Activated CD8-positive, alpha-beta memory T cell treated with anti-CD3 and anti-CD28 coated beads, Interleukin-2, amount 50 U/mL, for 48 hours (primary cell): Measurements from ENCODE around the gene VOPP1.

Experiments
- DNase-seq: peaks from one replicate; pipeline ENCODE4 v3.0.0-alpha.2; 2020

The VOPP1 gene

DNA sequence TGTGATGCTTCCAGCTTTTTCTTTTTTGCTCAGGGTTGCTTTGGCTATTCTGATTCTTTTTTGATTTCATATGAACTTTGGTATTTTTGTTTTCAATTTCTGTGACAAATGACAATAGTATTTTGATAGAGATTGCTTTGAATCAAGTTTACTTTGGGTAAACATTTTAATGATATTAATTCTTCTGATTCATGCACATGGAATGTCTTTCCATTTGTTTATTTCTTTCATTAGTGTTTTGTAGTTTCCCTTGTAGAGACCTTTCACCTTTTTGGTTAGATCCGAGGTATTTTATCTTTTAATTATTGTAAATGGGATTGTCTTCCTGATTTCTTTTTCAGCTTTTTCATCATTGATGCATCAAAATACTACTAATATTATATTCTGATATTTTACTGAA, 114.0 kb downstream of the VOPP1 start:
- no peak for DNase-seq

DNA sequence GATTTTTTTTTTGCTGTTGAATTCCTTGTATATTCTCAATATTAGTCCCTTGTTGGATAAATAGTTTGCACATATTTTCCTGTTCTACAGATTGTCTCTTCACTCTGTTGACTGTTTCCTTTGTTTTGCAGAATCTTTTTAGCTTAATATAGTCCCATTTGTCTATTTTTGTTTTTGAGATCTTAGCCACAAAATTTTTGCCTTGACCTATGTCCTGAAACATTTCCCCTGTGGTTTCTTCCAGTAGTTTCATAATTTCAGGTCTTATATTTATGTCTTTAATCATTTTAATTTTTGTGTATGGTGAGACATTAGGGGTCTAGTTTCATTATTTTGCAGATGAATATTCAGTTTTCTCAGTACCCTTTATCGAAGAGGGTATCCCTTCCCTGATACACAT, 114.5 kb downstream of the VOPP1 start:
- DNase-seq: no peak

DNA sequence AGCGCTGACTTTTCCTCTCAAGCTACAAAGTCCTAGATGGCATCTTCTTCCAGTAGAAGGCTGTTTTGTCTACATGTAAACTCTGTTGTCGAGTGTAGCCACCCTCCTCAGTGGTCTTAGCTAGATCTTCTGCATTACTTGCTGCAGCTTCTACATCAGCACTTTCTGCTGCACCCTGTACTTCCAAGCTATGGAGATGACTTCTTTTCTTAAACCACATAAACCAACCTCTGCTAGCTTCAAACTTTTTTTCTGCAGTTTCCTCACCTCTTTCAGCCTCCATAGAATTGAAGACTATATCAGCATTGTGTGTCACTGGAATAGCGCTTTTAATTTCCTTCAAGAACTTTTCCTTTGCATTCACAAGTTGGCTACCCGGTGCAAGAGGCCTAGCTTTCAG, 119.3 kb downstream of the VOPP1 start:
- DNase-seq: no peak

DNA sequence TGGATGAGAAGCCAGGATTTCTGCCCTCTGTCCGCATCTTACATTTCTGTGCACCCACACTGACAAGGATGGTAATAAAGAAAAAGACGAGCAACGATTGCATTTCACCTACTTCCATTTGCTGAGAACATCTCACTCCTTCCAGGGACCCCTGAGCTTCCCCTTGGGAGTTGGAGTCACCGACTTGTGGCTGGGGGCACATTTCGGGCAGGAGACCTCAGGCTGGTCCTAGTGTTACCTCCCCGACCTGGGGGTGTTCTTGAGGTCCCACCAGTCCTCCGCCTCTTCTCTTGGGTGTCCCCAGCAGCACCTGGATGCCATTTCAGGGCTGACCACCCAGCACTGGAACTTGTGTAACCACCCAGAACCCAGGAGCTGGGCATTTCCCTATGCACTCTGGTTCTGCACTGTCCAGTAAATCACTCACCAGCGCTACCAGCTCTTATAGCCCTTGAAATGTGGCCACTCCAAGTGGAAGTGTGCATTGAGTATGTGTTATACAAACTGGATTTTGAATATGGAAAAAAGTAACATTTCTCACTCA, 122.2 kb downstream of the VOPP1 start:
- DNase-seq: no peak

DNA sequence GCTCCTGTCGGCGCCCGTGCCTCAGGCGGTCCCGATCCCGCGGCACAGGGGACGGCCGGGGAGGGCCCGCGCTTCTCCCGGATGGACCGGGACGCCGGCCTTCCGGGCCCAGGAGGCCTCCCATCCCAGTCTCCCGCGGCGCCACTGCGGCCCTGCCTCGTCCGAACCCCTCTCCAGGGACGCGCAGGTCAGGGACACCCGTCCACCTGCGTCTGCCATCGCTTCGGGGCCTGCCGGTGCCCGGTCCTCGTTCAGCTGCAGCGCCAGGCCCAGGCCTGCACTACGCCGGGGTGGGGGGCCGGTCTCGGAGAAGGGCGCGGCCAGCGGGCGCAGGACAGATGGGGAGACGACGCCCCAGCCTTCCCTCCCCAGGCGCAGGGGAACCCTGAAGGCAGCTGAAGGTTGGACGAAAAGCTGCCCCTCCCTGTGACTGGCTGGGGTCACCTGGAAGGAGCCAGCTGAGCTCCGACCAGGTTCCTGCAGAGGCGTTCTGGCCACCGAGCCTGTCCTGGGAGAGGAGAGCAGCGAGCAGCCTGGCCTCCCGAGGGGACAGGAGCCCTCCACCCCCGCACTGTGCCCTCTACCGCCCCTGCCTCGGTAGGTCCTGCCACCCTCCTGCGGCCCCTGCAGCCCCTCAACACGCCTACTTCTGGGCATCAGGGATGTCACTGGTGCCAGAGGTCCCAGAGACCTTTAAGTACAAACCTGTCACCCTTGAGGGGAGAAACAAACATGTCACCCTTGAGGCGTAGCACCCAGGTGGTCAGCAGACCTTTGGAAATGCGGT, 122.9 kb downstream of the VOPP1 start:
- DNase-seq: no peak

DNA sequence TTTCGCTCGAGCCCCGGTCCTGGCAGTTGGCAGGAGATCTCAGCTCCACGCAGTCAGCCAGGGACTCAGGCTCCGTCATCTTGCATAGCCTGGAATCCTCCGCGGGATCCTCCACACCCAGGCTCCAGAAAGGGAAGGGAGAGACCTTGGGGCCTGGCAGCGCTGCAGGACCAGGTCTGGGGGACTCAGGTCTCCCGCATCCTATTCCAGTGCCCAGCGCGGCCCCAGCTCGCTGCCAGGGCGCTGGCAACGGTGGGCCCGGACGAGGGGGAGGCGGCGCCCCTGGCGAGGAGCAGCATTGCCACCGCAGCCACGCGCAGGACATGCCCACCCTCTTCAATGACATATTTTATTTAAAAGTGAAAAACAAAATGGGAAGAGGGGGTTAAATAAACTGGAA, 123.8 kb downstream of the VOPP1 start:
- DNase-seq: no peak

DNA sequence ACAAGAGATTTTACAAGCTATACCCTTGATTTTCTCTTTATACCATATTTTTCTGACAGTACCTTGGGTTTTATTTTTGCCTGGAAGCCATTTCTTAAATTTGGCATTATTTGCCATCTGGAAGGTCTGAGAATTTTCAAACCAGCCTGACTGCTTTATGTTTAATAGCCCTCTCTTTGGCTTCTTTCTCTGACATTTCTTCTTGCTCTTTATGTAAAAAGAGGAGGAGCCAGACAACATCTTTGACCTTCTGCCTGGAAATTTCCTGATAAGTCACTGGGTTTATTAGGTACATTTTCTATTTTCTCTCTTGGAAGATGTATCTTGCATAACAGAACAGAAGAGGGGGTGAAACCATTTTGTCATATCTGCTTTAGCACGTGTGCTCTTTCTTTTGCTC, 127.5 kb downstream of the VOPP1 start:
- no peak for DNase-seq

DNA sequence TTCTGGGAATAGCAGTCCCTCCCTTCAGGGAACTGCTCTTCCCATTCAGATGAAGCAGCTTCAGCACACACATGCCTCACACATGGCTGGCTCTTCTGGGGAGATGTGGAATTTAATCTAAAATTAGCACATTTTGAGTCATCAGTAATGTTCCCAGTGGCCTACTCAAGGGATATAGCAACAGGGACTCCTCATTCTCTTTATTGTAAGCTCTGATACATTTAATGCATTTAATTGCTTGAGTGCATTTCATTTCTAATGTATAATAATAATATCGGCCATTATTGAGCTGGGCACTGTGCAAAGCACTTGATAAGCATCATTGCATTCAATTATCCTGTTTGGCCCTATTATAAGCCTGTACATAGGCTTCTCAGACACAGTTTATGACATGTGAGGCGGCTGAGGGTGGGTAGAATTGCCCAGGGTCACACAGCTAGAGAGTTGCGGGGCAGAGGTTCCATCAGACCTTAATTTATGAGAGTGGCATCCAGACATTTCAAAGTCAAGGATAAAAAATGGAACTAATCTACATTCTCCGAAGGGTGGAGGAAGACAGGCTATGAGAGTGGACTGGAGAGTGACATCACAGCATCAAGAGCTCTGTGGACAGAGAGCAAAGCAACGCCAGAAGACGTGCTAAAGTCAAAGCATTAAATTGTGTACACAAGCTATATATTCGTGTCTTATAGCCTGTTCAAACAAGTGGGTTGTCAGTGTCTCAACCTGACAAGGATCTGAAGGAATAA, 130.4 kb downstream of the VOPP1 start:
- DNase-seq: no peak

DNA sequence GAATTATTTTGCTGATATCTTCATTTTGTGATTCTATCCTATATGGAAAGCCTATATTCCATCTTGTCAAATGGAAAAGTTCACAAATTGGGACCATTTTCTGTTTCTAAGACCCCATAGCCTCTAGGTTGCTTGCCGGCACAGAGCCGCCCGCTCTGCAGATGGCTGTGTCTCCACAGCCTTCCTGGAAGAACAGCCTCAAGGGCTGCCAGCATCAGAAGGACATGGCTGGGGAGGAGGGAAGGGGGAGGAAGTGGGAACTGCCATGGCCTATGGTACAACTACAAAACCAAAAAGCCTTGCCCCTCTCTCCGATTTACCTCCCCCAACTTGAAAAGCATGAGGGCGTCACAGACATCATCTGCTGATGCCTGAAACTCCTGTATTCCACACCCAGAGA, 131.3 kb downstream of the VOPP1 start:
- no peak for DNase-seq

DNA sequence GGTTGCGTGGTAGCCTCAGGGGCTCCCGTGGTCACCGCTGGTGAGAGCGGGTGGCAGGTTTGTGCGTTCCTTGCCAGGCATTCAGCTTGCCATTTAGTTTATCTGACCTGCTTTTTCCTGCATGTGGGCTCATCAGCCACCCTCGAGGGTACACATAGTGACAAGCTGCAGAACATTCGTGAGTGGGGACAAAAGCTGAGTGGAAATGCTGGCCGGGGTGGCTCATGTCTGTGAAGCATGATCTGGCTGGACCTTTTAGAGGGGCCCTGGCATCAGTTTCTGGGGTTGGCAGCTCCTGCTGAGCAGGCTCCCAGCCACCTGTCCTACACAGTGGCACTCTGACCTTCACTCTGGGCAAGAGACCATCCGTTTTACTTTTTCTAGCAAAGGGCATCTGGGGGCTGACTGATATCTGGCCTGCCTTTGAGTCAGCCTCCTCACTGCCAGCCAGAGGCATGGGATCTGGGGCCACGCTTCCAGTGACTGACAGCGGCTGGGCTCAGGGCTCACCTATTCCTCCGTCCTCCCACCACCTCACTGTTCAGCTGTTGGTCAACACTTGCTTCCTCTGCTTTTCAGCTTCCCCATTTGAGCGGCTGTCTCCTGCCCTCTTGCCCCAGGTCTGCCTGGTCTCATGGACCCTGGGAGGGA, 132.1 kb downstream of the VOPP1 start:
- DNase-seq: no peak

DNA sequence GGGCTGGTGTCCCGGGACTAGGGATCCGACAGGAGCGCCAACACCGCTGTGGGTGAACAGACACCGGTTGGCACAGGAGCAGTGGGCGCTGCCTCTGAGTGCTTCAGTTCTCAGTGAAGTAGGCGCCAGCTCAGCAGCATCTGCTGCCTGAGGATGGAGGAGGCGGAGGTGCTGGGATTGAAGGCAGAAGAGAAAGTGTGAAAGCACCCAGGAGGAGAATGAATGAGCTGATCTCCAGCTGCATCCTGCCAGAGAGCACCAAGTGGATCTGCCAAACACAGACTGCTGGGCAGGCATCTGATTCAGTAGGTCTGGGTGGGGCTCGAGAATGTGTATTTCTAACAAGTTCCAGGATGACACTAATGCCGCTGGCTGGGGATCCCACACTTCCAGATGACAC, 132.7 kb downstream of the VOPP1 start:
- DNase-seq: no peak

DNA sequence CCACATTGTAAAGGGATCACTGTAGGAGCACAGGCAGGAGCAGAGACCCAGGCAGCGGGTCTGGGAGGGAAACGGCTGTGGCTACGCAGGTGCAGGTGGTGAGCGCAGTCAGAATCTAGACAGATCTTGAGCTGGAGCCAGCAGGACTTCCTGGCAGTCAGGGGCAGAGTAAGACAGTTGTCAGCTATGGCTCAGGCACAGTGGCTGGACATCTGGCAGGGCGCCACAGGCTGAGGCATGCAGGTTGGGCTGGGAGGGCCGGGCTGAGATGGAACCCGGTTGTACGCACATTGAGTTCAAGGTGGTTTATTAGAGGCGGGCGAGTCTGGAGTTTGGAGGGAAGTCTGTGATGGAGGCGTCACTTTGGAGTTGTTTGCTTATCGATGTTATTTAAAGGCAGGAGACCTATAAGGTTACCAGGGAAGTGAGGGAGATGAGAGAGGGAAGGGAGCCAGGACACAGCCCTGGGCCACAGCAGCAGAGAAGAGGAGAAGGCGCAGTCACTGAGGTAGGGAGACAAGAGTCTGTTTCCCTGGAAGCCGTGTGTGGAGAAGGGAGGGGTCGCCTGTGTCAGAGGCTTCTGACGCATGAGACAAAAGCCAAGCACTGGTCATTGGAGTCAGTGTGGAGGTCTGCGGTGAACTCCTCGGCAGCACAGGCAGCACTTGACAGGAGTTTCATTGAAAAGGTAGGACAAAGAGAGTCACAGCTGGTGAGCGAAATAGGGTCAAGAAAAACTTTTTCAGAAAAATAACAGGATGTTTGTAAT, 133.4 kb downstream of the VOPP1 start:
- no peak for DNase-seq

DNA sequence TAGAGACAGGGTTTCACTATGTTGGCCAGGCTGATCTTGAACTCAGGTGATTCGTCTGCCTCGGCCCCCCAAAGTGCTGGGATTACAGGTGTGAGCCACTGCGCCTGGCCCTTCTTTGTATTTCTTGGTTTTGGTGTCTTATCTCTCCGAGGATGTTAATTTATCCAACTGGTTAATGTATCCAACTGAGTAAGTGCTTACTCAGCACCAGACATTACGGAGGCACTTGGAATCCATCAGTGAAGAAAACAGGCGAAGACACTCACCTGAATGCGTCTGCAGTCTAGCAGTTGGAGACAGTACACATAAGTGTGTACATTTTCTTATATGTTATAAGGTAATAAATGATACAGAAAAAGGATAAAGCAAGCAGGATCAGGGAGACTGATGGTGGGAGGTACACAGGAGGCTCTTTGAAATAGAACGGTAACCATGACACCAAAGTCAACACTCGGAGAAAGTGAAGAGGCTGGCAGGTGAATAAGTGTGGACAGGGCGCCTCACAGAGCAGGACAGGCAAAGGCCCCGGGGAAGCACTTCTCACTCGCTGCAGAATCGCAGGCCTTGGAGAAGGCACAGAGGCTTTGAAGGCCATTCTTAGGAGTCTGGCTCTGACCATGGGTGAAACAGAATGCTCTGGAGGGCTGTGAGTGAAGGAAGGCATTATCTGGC, 134.1 kb downstream of the VOPP1 start:
- no peak for DNase-seq

DNA sequence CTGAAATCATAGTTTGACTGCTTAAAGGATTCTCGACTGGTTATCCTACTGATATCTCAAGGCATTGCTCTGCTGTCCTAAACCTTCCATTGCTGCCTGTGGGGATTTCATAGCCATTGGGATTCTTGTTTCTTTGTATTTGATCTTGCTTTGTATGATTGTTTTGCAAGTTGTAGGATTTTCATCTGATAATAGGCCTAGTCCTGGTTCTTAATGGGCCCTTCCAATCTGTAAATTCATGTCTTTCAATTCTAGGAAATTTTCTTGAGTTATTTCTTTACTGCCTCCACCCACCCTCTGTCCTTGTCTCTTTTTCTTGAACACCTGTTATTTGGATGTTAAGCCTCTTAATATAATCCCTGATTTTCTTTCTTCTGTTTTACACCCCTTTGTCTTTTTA, 134.9 kb downstream of the VOPP1 start:
- DNase-seq: no peak

DNA sequence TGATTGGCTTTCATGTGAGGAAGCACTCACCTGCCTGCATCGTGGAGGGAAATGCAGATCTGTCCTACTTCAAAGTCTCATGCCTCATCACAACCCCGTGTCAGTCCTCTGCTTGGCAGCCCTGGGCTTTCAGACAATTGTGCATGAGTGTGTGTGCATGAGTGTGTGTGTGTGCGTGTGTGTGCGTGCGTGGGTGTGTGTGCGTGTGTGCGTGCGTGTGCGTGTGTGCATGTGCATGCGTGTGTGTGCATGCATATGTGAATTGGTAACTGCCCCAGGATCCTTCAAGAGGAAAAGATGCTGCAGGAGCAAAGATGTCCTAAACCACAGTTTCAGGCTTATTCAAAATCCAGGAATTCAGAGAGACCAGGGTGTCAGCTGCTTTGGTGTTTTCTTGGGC, 135.8 kb downstream of the VOPP1 start:
- no peak for DNase-seq

DNA sequence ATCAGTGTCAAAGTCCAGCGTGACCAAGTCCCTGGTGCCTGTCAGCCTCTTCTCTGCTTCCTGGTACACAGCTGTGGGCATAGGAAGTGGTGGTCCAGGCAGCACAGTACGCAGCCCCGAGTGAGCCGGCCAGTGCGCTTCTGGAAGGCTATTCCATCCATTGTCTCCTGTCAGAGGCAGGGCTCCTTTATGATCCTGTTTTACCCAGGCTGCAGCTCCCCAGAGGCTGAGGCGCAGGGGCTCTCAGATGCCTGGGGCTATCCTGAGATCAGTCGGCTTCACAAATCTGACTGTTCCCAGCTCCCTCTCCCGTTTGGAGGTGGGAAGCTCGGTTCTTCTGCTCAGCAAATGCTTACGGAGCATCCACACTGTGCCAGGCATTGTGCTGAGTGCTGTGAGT, 136.8 kb downstream of the VOPP1 start:
- no peak for DNase-seq

DNA sequence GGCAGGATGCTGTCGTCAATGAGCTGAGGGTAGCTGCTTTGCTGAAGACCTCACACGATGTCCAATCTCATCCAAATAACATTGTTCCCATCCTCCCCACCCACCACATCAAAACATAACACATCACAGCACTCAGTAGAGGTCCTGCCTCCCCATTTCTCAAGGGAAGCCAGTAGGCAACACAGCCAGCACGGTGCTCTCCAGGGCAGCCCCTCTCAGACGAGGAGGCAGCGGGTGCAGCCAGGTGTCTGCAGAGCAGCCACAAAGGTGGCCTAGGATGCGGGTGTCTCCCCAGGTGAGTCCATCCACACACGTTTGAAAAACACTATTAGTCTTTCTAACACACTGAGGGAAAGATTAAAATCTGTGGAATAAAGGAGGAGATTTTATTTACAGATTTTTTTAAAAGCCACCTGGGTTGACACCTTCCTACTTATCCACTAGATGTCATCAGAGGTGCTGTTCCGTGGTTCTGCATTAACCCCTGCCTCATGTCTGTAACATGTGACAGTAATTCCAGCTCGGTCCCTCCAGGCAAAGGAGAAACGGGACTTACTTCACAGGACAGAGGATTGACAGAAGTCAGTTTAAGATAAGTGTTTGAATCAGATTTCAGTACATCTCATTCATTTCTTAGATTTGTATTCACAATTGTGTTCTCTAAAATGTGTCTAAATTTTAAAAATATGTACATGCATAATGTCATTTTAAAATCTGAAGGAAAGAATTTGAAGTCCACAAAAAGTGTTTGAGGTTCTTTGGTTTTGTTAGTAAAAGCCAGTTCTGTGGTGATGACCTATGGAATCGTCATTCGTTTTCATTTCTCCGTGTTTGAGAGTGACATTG, 139.1 kb downstream of the VOPP1 start:
- no peak for DNase-seq

DNA sequence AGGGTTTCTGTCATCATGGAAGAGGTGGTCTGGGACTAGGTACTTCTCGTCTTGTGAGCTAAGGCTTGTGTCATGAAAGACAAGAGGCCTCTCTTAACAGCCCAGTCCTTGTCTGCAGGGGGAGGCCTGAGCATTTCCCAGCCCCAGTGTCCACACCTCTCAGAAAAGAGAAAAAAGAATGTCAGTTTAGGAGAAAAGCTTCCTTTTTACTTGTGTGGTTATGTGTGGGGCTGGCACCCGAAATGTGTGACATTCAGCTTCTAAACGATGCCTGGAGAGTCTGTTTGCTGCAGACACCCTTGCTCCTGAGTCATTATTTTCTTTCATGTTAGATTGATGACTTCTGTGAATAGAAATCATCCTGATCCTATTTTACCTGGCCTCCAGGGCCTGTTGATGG, 139.8 kb downstream of the VOPP1 start:
- DNase-seq: no peak

DNA sequence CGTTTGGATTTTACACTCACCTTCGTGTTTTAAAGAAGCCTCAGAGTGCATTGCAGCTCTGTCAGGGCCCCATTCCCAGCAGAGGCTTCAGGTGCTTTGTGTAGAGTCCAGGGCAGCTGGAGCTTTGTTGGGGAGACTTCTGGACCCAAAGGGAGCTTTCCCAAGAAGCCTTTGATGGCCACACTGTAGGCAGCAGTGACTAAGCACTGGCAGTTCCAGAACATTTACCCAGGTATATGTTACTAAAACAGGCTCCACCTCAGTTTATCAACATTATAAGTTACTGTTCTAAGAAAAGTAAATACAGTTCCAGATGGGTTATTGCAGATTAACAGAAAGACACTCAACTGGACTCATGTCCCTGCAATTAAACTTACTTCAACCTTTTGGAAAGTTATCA, 140.4 kb downstream of the VOPP1 start:
- DNase-seq: no peak

DNA sequence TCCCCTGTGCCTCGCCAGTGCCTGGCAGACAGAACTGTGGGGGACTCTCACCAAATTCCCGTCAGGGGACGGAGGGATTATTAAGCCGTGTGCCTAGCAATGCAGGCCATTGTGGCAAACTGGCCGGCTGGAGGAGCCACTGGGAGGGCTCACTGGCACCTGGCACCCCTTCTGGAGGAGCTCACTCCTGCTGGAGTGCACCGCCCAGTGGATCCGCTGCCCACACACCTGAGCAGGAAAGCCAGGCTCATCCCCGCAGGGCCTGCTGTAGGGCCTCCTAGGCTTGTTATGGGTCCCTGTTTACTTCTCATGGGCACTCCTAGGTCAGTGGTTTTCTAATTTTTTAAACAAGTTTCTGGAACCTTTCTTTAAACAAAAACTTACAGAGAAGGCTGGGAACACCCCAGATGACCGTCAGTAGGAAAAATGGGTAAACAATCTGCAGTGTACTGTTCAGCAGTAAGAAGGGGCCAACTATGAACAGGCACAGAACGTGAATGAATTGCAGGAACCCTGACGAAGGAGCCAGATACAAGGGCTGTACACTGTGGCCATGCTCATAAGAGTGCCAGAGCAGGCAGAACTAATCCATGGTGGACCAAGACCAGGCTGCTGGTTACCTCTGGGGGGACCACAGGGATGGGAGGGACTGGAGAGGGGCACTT, 142.3 kb downstream of the VOPP1 start:
- no peak for DNase-seq

DNA sequence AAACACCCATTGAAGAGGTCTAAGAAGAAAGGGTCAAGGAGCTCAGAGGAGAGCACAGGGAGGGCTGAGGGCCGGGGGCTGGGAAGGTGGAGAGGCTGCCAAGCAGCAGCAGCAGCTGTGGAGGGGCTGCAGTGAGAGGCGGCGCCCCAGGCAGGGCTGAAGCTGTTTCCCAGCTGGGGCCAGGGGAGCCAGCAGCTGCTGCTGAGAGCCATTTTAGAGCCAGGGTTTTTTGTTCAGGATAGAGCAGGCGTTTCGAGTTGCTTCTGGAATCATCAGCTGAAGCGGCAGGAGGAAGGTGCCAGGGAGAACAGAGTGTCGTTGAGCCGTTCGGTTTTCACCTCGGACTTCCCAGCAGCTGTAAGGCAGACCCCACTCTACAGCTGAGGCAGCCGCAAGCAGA, 144.5 kb downstream of the VOPP1 start:
- DNase-seq: no peak
